ENCODE measurements around the gene NRCAM.

DNA sequence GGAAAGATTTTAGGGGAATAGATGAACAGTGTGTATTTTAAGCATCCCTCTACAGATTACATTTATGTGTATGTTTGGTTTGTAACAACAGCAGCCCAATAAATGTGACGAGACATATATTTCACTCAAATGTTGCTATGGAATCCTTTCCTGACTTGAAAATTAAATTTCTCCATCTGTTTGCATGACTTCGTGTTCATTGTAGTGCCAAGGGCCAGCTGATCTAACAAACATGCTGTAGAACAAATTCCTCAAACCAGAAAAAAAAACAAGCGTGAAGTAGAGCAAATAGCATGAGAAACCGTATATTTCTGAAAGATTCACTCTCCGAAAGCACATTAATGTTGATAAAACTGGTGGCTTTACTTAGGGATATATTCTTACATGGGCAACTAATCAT lies 87.8 kb downstream of the NRCAM start:
- TF ChIP-seq EP300 (IDR thresholded peaks at IDR 0.05) = no peak
- TF ChIP-seq CTCF (IDR thresholded peaks at IDR 0.05) = no peak
- no peak for TF ChIP-seq POLR2A (IDR thresholded peaks at IDR 0.05)
- TF ChIP-seq POLR2AphosphoS5 (IDR thresholded peaks at IDR 0.05) = no peak

Measured in sigmoid colon (tissue), 4 donors.